IMR-90 (cell line): ENCODE measurements around the gene IFT43. TPM values are rescaled to one million over a fixed set of nuclear protein-coding genes. Genes with fewer than 3 reads are reported as not detected.

Source experiments
- ATAC-seq: fragments of 200-7000 bp; cut with Tn5 transposase; 2 replicates; pipeline ENCODE4 v1.9.1; 2020; ENCODE audit warnings: low read depth, mild to moderate bottlenecking, moderate library complexity
- BruUV-seq: library from RNA; stranded (reverse); fragments of 400-500 nt; replicated peaks from 2 replicates; lab custom pipeline; 2021; lab: Mats Ljungman, UMichigan
- CTCF ChIA-PET: fragments of 300-600 bp; formaldehyde crosslinking; extraction: SDS; loops from one replicate; lab custom pipeline; 2021; ENCODE audit warnings: antibody characterized with exemption; lab: Yijun Ruan, JAX
- POLR2A ChIA-PET: fragments of 300-600 bp; sonication (Branson Sonifier 250); formaldehyde crosslinking; loops from one replicate; lab custom pipeline; 2022; ENCODE audit warnings: antibody characterized with exemption; ENCODE audit not compliant: unreplicated experiment; lab: Charles Lee
- DNase-seq: peaks from one replicate; pipeline ENCODE4 v3.0.0; 2013
- H2AFZ ChIP-seq: replicated peaks from 2 replicates; pipeline ENCODE3; 2013; ENCODE audit warnings: low read length, mild to moderate bottlenecking; ENCODE audit not compliant: poor library complexity
- H2AK5ac ChIP-seq: 2 replicates; pipeline ENCODE4 v1.6.1; 2013; ENCODE audit warnings: low read depth, low read length, inconsistent platforms
- H2AK9ac ChIP-seq: replicated peaks from 2 replicates; pipeline ENCODE3; 2013; ENCODE audit warnings: mild to moderate bottlenecking, low read depth, low read length, moderate library complexity; ENCODE audit not compliant: poor library complexity
- H2BK120ac ChIP-seq: 2 replicates; pipeline ENCODE4 v1.6.1; 2013; ENCODE audit warnings: low read depth, low read length, inconsistent platforms
- H2BK15ac ChIP-seq: 3 replicates; pipeline ENCODE4 v1.6.1; 2013; ENCODE audit warnings: low read depth, low read length, inconsistent platforms
- H2BK20ac ChIP-seq: 2 replicates; pipeline ENCODE4 v1.6.1; 2013; ENCODE audit warnings: low read depth, mild to moderate bottlenecking, inconsistent platforms, low read length, moderate library complexity
- H2BK5ac ChIP-seq: 2 replicates; pipeline ENCODE4 v1.6.1; 2013; ENCODE audit warnings: mild to moderate bottlenecking, low read depth, low read length, inconsistent platforms; ENCODE audit not compliant: poor library complexity, severe bottlenecking
- H3K14ac ChIP-seq: replicated peaks from 2 replicates; pipeline ENCODE4 v1.6.1; 2013; ENCODE audit warnings: low read depth, low read length, inconsistent platforms
- H3K18ac ChIP-seq: 2 replicates; pipeline ENCODE4 v1.6.1; 2013; ENCODE audit warnings: low read depth, low read length, control low read depth
- H3K23ac ChIP-seq: 2 replicates; pipeline ENCODE4 v1.6.1; 2013; ENCODE audit warnings: low read depth, low read length, inconsistent platforms
- H3K27ac ChIP-seq: 2 replicates; pipeline ENCODE4 v1.5.1; 2013; ENCODE audit warnings: mild to moderate bottlenecking, control low read depth, low read length; ENCODE audit not compliant: insufficient read depth
- H3K27me3 ChIP-seq: 2 replicates; pipeline ENCODE4 v1.6.1; 2013; ENCODE audit warnings: low read length; ENCODE audit not compliant: control insufficient read depth, insufficient read depth
- H3K36me3 ChIP-seq: 2 replicates; pipeline ENCODE4 v1.6.1; 2013; ENCODE audit warnings: low read length, mixed read lengths; ENCODE audit not compliant: control insufficient read depth, insufficient read depth
- H3K4ac ChIP-seq: 2 replicates; pipeline ENCODE4 v1.6.1; 2013; ENCODE audit warnings: low read depth, low read length, inconsistent platforms
- H3K4me1 ChIP-seq: 2 replicates; pipeline ENCODE4 v1.6.1; 2013; ENCODE audit warnings: low read length, mixed read lengths; ENCODE audit not compliant: control insufficient read depth, insufficient read depth
- H3K4me2 ChIP-seq: 2 replicates; pipeline ENCODE4 v1.6.1; 2013; ENCODE audit warnings: low read depth, mild to moderate bottlenecking, control low read depth, low read length, moderate library complexity
- H3K4me3 ChIP-seq: 2 replicates; pipeline ENCODE4 v1.5.1; 2013; ENCODE audit warnings: low read depth, mild to moderate bottlenecking, control low read depth, low read length, moderate library complexity; ENCODE audit not compliant: insufficient read depth
- H3K56ac ChIP-seq: 2 replicates; pipeline ENCODE4 v1.6.1; 2013; ENCODE audit warnings: low read length, inconsistent platforms; ENCODE audit not compliant: insufficient read depth; ENCODE audit errors: extremely low read depth
- H3K79me1 ChIP-seq, 2 experiments: 2 replicates each; pipeline ENCODE4 v1.6.1; 2013; ENCODE audit warnings: low read length in 2 of 2, inconsistent platforms in 1 of 2, low read depth in 1 of 2
- H3K9ac ChIP-seq: 2 replicates; pipeline ENCODE4 v1.6.1; 2013; ENCODE audit warnings: low read depth, low read length, control low read depth
- H3K9me1 ChIP-seq: 2 replicates; pipeline ENCODE4 v1.6.1; 2013; ENCODE audit warnings: low read length, inconsistent platforms; ENCODE audit not compliant: insufficient read depth
- H3K9me3 ChIP-seq: 2 replicates; pipeline ENCODE4 v1.6.1; 2013; ENCODE audit warnings: low read length; ENCODE audit not compliant: control insufficient read depth, insufficient read depth
- H4K20me1 ChIP-seq: 2 replicates; pipeline ENCODE4 v1.6.1; 2013; ENCODE audit warnings: low read length, inconsistent platforms; ENCODE audit not compliant: insufficient read depth
- H4K5ac ChIP-seq: 2 replicates; pipeline ENCODE4 v1.6.1; 2013; ENCODE audit warnings: mild to moderate bottlenecking, low read depth, low read length, control low read depth
- H4K8ac ChIP-seq, 2 experiments: 2 replicates each; pipeline ENCODE4 v1.6.1; 2013; ENCODE audit warnings: low read depth in 2 of 2, low read length in 2 of 2, control low read depth in 1 of 2, inconsistent platforms in 1 of 2
- H4K91ac ChIP-seq: 2 replicates; pipeline ENCODE4 v1.6.1; 2013; ENCODE audit warnings: low read depth, low read length, inconsistent platforms; ENCODE audit not compliant: insufficient read depth
- CHD1 ChIP-seq: IDR thresholded peaks from 2 replicates; pipeline ENCODE4 v1.6.1; 2012; ENCODE audit warnings: low read depth, low read length, improper control_type of control experiment
- MAFK ChIP-seq: IDR thresholded peaks from 2 replicates; pipeline ENCODE4 v1.6.1; 2012; ENCODE audit warnings: low read depth, low read length, improper control_type of control experiment
- MAZ ChIP-seq: IDR thresholded peaks from 2 replicates; pipeline ENCODE4 v1.6.1; 2012; ENCODE audit warnings: low read depth, mild to moderate bottlenecking, low read length, improper control_type of control experiment, moderate library complexity, borderline replicate concordance
- MXI1 ChIP-seq: IDR thresholded peaks from 2 replicates; pipeline ENCODE4 v1.6.1; 2012; ENCODE audit warnings: low read depth, mild to moderate bottlenecking, low read length, moderate library complexity, borderline replicate concordance
- NFE2L2 ChIP-seq: fragments of 150-350 bp; IDR thresholded peaks from 2 replicates; pipeline ENCODE4 v1.6.1; 2016; ENCODE audit warnings: low read depth, mild to moderate bottlenecking, low read length
- POLR2A ChIP-seq: IDR thresholded peaks from 2 replicates; pipeline ENCODE4 v1.6.1; 2012; ENCODE audit warnings: mild to moderate bottlenecking, low read depth, low read length
- RAD21 ChIP-seq: IDR thresholded peaks from 2 replicates; pipeline ENCODE4 v1.6.1; 2012; ENCODE audit warnings: low read length, improper control_type of control experiment
- RCOR1 ChIP-seq: IDR thresholded peaks from 2 replicates; pipeline ENCODE4 v1.6.1; 2012; ENCODE audit warnings: mild to moderate bottlenecking, low read length, improper control_type of control experiment; ENCODE audit not compliant: insufficient replicate concordance
- RFX5 ChIP-seq: IDR thresholded peaks from 2 replicates; pipeline ENCODE4 v1.8.0; 2012; ENCODE audit warnings: low read depth, mild to moderate bottlenecking, low read length, moderate library complexity
- SMC3 ChIP-seq: fragments of 150-350 bp; IDR thresholded peaks from 2 replicates; pipeline ENCODE4 v1.6.1; 2016; ENCODE audit warnings: low read depth, mild to moderate bottlenecking, antibody characterized with exemption, low read length, moderate library complexity
- USF2 ChIP-seq: fragments of 150-350 bp; IDR thresholded peaks from 2 replicates; pipeline ENCODE4 v1.6.1; 2017; ENCODE audit warnings: mild to moderate bottlenecking, antibody characterized with exemption, low read length, low read depth
- WGBS, 2 experiments: methylation state at CpG; one replicate each; pipeline versions ENCODE4 v1.1.5 to v1.1.7; 2013; ENCODE audit warnings: missing lambda C conversion rate in 2 of 2; ENCODE audit not compliant: insufficient read length in 1 of 2; ENCODE audit errors: extremely low coverage in 2 of 2; 5-methylcytosine and 5-hydroxymethylcytosine counted together
- dilution Hi-C: fragments of 300-500 bp; cut with HindIII; formaldehyde crosslinking; loops from one replicate; pipeline ENCODE4 v1.14.3; 2018; ENCODE audit warnings: low sequenced_read_pairs; ENCODE audit not compliant: unreplicated experiment
- in situ Hi-C: fragments of 300-500 bp; cut with MboI; formaldehyde crosslinking; loops from 3 replicates; pipeline ENCODE4 v1.14.3; 2019; ENCODE audit warnings: low sequenced_read_pairs, inconsistent platforms, mixed read lengths
- intact Hi-C: fragments of 100-400 bp; cut with micrococcal nuclease; formaldehyde crosslinking; loops from 2 replicates; pipeline ENCODE4 v1.10.0; 2022
- polyA plus RNA-seq, 3 experiments: library from polyadenylated mRNA; depleted of rRNA; stranded (reverse); fragments of >200 nt; gene quantifications; 2 replicates each; pipeline ENCODE4 v1.2.3, GENCODE V29; 2012; ENCODE audit warnings: low replicate concordance in 1 of 3
- total RNA-seq: library from RNA; depleted of rRNA; stranded (reverse); fragments of >200 nt; gene quantifications from 2 replicates; pipeline ENCODE4 v1.2.3, GENCODE V29; 2012
- TF ChIP-seq, protein P1 (sequence below): fragments of 150-350 bp; IDR thresholded peaks from 2 replicates; pipeline ENCODE4 v1.6.1; 2016; ENCODE audit warnings: low read depth, mild to moderate bottlenecking, low read length, moderate library complexity, borderline replicate concordance
- TF ChIP-seq, protein P2 (sequence below): conservative IDR thresholded peaks from 2 replicates; pipeline ENCODE4 v1.5.1; 2012; ENCODE audit warnings: mild to moderate bottlenecking, low read depth, low read length, improper control_type of control experiment

The IFT43 gene
- total and polyA plus RNA-seq, 2 of the 4 experiments (the other 2 are of a cell fraction): 41.4 to 43.2 TPM

- H3K14ac ChIP-seq: no peak overlapping the region
- H3K36me3 ChIP-seq: no peaks in the 10 kb centered on the region
- whole genome bisulfite sequencing, 2 experiments: 1% methylated on average over 15 of the region's 77 CpGs; no CpG with 5 or more reads in 1 of the 2 experiments
- no peak overlapping the region for H2AK5ac ChIP-seq
- peak overlapping the region; percentile 26; the same call in 1 of the 2 replicates for H3K18ac ChIP-seq
- dilution Hi-C loops: no loop called here
- peak overlapping the region; percentile 66 for H2AK9ac ChIP-seq
- H3K4me3 ChIP-seq: peak overlapping the region; percentile 50
- ChIA-PET CTCF (interaction anchor here (0.6 to 5.3 kb wide), 14 partner anchors 9 to 405 kb away, joined by 3 to 63 read pairs (median 3); no protein-coding TSS in a partner anchor), POLR2A (interaction anchor here (1.2 kb wide), 1 partner anchor 13 kb away, joined by 8 read pairs; no protein-coding TSS in a partner anchor)
- peak overlapping the region in 1 of 2 experiments; percentile 22; a peak in 1 of 4 replicates for H4K8ac ChIP-seq
- H2AFZ ChIP-seq: peak overlapping the region; percentile 91
- no peaks in the 10 kb centered on the region for H3K9me1 ChIP-seq
- no TSS peak for BruUV-seq
- no peak overlapping the region; the same call in 1 of the 2 replicates for H4K5ac ChIP-seq
- intact Hi-C loops: loop anchor here (1.0 to 5.0 kb wide), 5 partner anchors 76 to 405 kb away; partner anchors contain the start of gene FLVCR2
- H3K9me3 ChIP-seq: no peaks in the 10 kb centered on the region
- peak overlapping the region; percentile 78 for H3K4me2 ChIP-seq
- H3K27me3 ChIP-seq: no peaks in the 10 kb centered on the region; the same call in 1 of the 2 replicates
- peak overlapping the region; percentile 54; the same call in 1 of the 2 replicates for H3K9ac ChIP-seq
- H2BK20ac ChIP-seq: no peak overlapping the region
- DNase-seq (peak; percentile 77), ATAC-seq (peak; percentile 72)
- no peak overlapping the region for H2BK120ac ChIP-seq
- H3K27ac ChIP-seq: peak overlapping the region; percentile 66
- H3K4ac ChIP-seq: peak overlapping the region; percentile 36
- H3K23ac ChIP-seq: no peak overlapping the region; the same call in 1 of the 2 replicates
- H3K4me1 ChIP-seq: peaks cover 7% of the 10 kb centered on the region; the same call in 1 of the 2 replicates
- in situ Hi-C loops: loop anchor here (5.0 to 25.0 kb wide), 4 partner anchors 188 to 1080 kb away; partner anchors contain the start of gene FLVCR2
- H2BK5ac ChIP-seq: peak overlapping the region; percentile 16
- H4K20me1 ChIP-seq: no peaks in the 10 kb centered on the region
- no peak overlapping the region for H4K91ac ChIP-seq
- H3K79me1 ChIP-seq: peaks cover 7 to 15% of the 10 kb centered on the region in 2 experiments
- no peak overlapping the region for H3K56ac ChIP-seq
- H2BK15ac ChIP-seq: no peak overlapping the region
- TF ChIP-seq MAZ (peak; percentile 42; the same call in 1 of the 2 replicates), RAD21 (peak; percentile 81), SMC3 (peak; percentile 75), RFX5 (no peak), NFE2L2 (no peak), CHD1 (no peak), POLR2A (peak; percentile 7; the same call in 1 of the 2 replicates), USF2 (no peak), MAFK (no peak), MXI1 (no peak), RCOR1 (no peak)
- TF ChIP-seq, protein P1, sequence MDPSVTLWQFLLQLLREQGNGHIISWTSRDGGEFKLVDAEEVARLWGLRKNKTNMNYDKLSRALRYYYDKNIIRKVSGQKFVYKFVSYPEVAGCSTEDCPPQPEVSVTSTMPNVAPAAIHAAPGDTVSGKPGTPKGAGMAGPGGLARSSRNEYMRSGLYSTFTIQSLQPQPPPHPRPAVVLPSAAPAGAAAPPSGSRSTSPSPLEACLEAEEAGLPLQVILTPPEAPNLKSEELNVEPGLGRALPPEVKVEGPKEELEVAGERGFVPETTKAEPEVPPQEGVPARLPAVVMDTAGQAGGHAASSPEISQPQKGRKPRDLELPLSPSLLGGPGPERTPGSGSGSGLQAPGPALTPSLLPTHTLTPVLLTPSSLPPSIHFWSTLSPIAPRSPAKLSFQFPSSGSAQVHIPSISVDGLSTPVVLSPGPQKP: no peak
- TF ChIP-seq, protein P2, sequence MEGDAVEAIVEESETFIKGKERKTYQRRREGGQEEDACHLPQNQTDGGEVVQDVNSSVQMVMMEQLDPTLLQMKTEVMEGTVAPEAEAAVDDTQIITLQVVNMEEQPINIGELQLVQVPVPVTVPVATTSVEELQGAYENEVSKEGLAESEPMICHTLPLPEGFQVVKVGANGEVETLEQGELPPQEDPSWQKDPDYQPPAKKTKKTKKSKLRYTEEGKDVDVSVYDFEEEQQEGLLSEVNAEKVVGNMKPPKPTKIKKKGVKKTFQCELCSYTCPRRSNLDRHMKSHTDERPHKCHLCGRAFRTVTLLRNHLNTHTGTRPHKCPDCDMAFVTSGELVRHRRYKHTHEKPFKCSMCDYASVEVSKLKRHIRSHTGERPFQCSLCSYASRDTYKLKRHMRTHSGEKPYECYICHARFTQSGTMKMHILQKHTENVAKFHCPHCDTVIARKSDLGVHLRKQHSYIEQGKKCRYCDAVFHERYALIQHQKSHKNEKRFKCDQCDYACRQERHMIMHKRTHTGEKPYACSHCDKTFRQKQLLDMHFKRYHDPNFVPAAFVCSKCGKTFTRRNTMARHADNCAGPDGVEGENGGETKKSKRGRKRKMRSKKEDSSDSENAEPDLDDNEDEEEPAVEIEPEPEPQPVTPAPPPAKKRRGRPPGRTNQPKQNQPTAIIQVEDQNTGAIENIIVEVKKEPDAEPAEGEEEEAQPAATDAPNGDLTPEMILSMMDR: peak; percentile 72
Measured at GRCh38 chr14:75982266-75983018, 3.1 kb upstream of the IFT43 start.
